ENCODE measurements around the gene GRM8.

Gene GRM8

GRCh38 chr7:127252778-127253280, at the start of gene GRM8:
Gene GRM8, minus strand, starts transcription at chr7:127252941.
- peak; percentile 31 to 42 for DNase-seq

DNA sequence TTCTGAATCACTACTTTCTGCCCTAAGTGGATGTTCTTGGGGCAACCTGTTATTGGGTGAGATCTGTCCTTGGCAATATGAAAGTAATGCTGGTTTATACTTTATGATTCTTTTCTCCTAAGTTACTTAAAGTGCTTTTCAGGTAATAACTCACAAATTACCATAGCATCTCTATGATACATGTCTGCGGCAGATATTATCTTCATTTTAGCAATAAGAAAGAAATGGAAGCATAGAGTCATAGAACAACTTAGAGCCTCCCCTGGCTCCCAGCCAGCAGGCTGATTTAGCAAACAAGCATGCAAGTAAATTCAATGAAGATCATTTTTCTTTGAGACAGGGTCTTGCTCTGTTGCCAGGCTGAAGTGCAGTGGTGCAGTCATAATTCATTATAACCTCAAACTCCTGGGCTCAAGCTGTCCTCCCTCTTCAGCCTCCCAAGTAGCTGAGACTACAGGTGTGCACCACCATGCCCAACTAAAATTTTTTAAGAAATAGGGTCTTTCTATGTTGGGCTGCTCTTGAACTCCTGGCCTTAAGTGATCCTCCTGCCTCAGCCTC, 38.1 kb upstream of the GRM8 start:
- no peak for DNase-seq

- DNase-seq: no peak
These were observed 37.4 kb upstream of the GRM8 start for GRCh38 chr7:127290116-127290655.

DNA sequence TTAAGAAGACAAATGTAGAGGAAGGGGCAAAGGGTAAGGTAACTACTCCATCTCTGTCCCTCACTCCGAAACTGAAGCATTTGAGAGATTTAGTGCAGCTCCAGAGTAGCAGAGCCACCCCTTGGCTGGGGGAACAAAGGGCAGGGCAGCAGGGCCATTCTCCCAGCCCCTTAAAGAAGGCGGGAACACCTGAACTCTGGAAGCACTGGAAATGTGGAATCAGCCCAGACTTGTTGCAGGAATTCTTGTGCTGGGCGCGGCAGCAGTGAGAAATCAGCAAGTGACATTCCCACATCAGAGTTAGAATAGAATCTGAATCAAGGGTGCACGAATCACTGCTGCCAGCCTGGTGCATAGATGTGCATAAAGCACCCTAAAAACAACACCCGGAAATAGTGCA, 34.4 kb upstream of the GRM8 start:
- DNase-seq: no peak

DNA sequence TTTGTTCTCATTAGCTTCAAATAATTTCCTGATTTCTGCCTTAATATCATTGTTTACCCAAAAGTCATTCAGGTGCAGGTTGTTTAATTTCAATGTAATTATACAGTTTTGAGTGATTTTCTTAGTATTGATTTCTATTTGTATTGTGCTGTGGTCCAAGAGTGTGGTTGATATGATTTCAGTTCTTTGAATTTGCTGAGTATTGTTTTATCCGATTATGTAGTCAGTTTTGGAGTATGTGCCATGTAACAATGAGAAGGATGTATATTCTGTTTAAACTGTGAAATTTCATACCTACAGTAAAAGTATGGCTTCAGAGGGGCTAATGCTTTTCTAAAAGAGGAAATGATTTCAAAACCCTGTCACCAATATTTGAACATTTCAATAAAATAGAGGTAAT, 17.4 kb upstream of the GRM8 start:
- DNase-seq: no peak

GRCh38 chr7:127266047-127266446, 13.3 kb upstream of the GRM8 start:
- no peak for DNase-seq

DNA sequence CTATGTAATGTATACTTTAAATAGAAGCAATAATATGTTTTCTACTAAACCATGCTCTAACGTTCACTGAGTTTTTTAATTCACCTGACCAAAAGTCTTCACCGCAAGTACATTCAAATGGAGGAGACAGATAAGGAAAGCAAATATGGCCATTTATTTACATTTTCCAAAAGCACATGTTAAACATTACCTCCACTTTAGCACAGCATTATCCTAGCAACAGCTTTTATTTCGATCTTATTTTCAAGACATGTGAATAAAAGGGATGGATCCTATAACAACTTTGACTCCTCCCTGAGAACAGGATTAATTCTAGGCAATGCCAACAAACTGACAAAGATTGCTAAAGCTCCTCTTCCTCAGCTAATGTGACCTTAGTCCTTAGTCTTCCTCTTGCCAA, 11.5 kb upstream of the GRM8 start:
- no peak for DNase-seq

DNA sequence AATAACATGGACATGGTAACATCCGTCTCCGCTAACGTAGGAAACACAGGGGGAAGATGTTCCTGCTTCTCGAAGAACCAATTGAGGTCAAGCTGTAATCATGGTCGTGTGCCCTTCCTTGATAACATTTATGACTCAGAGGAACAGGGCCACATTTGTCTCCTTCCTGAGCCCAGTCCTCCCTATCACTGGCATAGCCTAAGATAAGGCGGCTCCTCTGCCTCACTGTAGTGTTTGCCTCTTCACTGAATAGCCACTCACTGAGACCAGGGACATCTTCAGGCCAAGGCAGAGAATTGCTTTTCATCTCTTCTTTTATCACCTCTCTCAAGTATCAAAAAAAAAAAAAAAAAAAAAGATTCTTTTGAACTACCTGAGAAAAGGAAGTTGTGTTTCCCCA, 5.4 kb upstream of the GRM8 start:
- no peak for DNase-seq

DNA sequence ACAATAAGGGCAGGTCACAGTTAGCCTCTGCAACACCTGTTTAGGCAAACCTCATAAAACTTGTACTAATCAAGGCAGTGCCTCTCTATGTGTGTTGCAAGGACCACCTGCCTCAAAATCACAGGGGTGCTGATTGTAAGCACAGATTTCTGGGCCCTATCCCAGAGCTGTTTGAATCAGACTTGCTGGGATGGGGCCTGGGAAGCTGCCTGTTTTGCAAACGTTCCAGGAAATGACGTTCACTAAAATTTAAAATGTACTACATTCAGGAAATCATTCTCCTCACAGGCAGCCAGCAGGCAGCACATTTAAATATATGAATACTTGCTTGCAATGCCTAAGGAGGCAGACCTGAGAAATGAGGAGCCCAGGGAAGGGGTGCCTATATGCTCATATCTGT, 4.3 kb upstream of the GRM8 start:
- no peak for DNase-seq

DNA sequence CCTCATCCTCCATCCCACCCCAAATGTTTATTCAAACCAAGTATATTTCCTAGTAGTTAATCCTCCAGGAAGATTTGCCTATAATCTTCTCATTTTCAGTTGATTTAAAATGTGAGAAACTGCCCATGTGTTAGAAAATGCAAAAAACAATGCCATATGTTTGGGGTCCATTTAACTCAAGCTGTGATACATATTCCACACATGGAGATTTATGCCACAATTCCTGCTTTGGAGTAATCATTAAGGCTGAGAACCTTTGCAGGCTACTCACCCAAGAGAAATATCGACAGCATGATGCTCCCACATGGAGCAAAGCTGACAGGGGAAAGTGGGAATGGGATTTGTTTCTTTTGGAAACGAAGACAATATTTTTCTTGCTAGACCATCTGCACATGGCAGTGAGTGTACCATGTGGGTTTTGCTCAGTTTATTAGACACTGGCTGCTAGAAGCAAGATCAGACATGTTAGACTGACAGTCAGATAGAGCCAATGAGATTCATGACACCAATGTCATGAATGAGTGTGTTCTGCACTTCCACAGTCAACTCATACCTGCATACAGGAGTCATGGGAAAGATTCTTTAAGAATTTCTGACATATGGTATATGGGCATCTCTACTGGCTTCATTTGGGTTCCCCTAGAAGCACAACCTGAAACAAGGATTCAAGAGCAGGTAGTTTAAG, 3.4 kb upstream of the GRM8 start:
- DNase-seq: no peak

DNA sequence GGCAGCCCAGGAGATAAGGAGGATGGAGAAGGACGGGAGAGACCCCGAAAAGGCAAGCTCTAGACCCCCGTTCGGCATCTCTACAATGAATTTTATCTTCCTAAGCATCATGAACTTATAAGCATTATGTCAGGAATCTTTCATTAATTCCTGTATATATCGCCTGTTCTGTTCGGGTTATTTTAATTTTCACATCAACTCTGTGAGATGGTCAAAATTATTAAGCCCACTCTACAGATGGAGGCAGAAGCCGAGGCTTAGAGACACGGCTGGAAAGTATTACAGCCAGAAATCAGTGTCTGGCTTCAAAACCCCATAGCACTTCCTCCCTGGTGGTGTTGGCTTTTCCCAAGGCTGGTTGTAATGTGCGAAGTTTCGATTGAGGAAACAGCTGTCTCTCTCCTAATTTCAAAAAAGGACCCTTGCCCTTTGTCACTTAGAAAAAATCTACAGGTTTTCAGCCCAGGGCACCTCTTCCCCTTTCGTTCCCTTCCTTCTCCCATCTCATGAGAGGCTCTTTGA, 1.5 kb upstream of the GRM8 start:
- DNase-seq: no peak

GRCh38 chr7:127253281-127254162, 781 bp upstream of the GRM8 start:
- DNase-seq: peak; percentile 71 to 79

GRCh38 chr7:127252377-127252713, 396 bp downstream of the GRM8 start:
- peak in 1 of 2 experiments; percentile 24 for DNase-seq

- DNase-seq: peak; percentile 25 to 41
These were observed 1.0 kb downstream of the GRM8 start for GRCh38 chr7:127251465-127252376.

GRCh38 chr7:127251036-127251464, 1.7 kb downstream of the GRM8 start:
- no peak for DNase-seq

- DNase-seq: no peak
These were observed 2.3 kb downstream of the GRM8 start for GRCh38 chr7:127250312-127251035.

- DNase-seq: no peak
These were observed 7.1 kb downstream of the GRM8 start for GRCh38 chr7:127245607-127246006.

- DNase-seq: no peak
These were observed 7.7 kb downstream of the GRM8 start for GRCh38 chr7:127245002-127245401.

DNA sequence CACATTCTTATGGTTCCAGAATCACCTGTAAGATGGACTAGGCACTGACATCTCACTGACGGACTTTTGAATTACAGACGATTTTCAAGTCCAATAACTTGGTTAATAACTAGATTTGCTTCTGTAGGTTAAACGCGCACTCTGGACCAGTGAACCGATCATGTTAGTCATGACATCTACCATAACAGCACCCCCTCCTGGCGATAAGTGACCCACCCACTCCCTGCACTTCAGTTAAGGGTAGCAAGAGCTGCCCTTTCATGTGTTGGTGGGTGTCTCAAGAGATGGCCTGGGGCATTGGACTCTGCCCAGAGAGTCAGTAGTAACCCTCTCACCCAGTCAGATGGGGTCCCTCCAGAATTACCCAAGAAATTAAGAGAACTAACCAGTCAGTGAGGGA, 12.9 kb downstream of the GRM8 start:
- peak in 1 of 2 experiments; percentile 22 for DNase-seq

DNA sequence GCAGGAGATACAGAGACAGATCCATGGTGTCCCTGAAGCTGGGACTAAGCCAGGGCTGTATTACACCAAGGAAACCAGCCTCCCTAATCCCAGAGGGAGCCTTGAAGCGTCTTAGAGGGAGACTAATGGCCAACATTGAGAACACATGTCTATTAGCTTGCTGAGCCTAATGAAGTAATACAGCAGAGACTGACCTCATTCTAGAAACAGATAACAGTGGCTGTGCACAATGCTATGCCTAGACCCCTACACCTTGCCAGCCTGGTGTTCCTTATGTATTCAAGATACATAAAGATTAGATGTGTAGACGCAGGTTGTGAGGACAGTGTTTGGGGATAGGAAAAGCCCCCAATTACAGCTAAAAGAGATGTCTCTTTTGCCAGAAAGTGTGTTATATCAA, 19.1 kb downstream of the GRM8 start:
- no peak for DNase-seq

GRCh38 chr7:127231415-127231814, 21.3 kb downstream of the GRM8 start:
- DNase-seq: no peak

All from activated T-cell treated with anti-CD3 and anti-CD28 coated beads, Interleukin-2, amount 50 U/mL, for 48 hours (primary cell).